Adrenal gland (tissue), 5 donors: ENCODE measurements around the gene LORICRIN.

Source experiments
- CTCF ChIP-seq, 6 experiments: fragments of 450-650 bp in 4 of 6; fragments of 200-600 bp in 2 of 6; sonication (generic) in 1 of 6; IDR thresholded peaks; 1 replicate in 5 of 6; 2 replicates in 1 of 6; pipeline versions ENCODE4 v1.5.1 to v1.8.0; 2016 to 2021; ENCODE audit warnings: antibody characterized with exemption in 6 of 6, mild to moderate bottlenecking in 2 of 6, moderate library complexity in 1 of 6
- POLR2A ChIP-seq, 2 donors: fragments of 450-650 bp; IDR thresholded peaks; one replicate each; pipeline ENCODE4 v1.6.1; 2017; ENCODE audit warnings: antibody characterized with exemption in 2 of 2, mild to moderate bottlenecking in 2 of 2, moderate library complexity in 1 of 2
- donor health status: DM: no; HTN: no; CAD: no.

GRCh38 chr1:153253693-153254092 is 5.8 kb upstream of the LORICRIN start:
- TF ChIP-seq CTCF (IDR thresholded peaks at IDR 0.05), result no peak
- TF ChIP-seq POLR2A (IDR thresholded peaks at IDR 0.05), result no peak
